Measurements from ENCODE around the gene PNMT. TPM values are rescaled to one million over a fixed set of nuclear protein-coding genes. Genes with fewer than 3 reads are reported as not detected.
A peak's percentile ranks its signal among the peaks of the same experiment; 100 is the strongest.

PNMT gene
- total RNA-seq, 1 donor from 2014 or later = 0.22 TPM

DNA sequence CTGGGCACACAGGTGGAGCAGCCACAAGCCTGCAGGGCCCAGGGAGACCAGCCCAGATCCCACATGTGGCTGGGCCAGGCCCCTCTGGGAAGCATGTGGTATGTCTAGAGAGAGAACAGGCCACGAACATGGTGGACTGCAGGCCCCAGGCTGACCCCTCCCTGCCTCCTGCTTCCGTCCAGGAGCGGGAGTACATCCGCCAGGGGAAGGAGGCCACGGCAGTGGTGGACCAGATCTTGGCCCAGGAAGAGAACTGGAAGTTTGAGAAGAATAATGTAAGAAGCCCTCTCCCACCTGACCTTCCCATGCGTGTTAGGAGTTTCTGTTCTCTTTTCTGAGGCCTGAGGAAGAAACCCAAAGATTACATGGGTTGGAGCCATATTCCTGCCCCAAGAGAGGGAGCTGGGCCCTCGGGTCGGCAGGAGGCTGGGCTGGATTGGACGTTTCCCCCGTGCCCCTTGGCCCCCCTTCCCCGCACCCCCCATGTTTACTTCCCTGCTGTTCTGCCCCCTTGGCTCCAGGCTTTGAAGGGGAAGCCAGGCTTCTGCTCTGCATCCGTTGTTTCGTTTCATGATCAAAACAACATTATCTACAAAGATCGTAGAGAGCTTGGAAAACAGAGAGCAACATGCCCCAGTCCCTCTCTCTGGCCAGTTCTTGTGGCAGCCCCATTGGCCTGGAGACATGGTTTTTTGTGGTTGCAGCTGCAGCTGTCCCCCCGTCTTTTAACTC is 8.8 kb upstream of the PNMT start:
- no peak overlapping the region for H3K27ac Mint-ChIP-seq (ENCODE audit: unreplicated experiment)
- peaks cover 5% of the 10 kb centered on the region for H3K36me3 Mint-ChIP-seq (ENCODE audit: low read depth)
- no peak for TF ChIP-seq CTCF (IDR thresholded peaks at IDR 0.05)
- H3K4me1 Mint-ChIP-seq (ENCODE audit: low read depth) = peaks cover 14% of the 10 kb centered on the region
- H3K9me3 Mint-ChIP-seq (ENCODE audit: low read depth) = no peaks in the 10 kb centered on the region
- no peak for DNase-seq (ENCODE audit: low spot score)
- H3K4me3 Mint-ChIP-seq (ENCODE audit: unreplicated experiment) = no peak overlapping the region
- no peaks in the 10 kb centered on the region for H3K27me3 Mint-ChIP-seq (ENCODE audit: low read depth)

DNA sequence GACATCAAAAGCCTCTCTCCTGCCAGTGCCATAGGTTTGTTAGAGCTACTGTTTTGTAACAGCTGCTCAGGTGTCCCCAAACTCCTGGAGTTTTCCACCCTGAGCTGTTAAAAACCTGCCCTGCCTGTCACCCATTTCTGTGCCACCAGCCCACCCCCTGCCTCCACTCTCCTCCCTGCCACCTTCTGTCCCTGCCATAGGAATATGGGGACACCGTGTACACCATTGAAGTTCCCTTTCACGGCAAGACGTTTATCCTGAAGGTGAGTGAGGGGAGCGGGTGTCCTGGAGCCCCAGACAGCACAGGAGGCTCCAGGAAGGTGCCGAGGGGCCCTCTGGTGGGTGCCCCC is 8.3 kb upstream of the PNMT start:
- no peak overlapping the region for H3K27ac Mint-ChIP-seq (ENCODE audit: unreplicated experiment)
- no peaks in the 10 kb centered on the region for H3K27me3 Mint-ChIP-seq (ENCODE audit: low read depth)
- TF ChIP-seq CTCF (IDR thresholded peaks at IDR 0.05) = no peak
- no peak for DNase-seq (ENCODE audit: low spot score)
- H3K4me3 Mint-ChIP-seq (ENCODE audit: unreplicated experiment) = no peak overlapping the region
- H3K4me1 Mint-ChIP-seq (ENCODE audit: low read depth) = peaks cover 14% of the 10 kb centered on the region
- H3K36me3 Mint-ChIP-seq (ENCODE audit: low read depth) = peaks cover 5% of the 10 kb centered on the region
- H3K9me3 Mint-ChIP-seq (ENCODE audit: low read depth) = no peaks in the 10 kb centered on the region

- H3K4me1 Mint-ChIP-seq (ENCODE audit: low read depth) = peaks cover 19% of the 10 kb centered on the region
- peak overlapping the region; percentile 61 for H3K27ac Mint-ChIP-seq (ENCODE audit: unreplicated experiment)
- H3K36me3 Mint-ChIP-seq (ENCODE audit: low read depth) = peaks cover 5% of the 10 kb centered on the region
- TF ChIP-seq CTCF (IDR thresholded peaks at IDR 0.05) = no peak
- H3K27me3 Mint-ChIP-seq (ENCODE audit: low read depth) = no peaks in the 10 kb centered on the region
- H3K9me3 Mint-ChIP-seq (ENCODE audit: low read depth) = no peaks in the 10 kb centered on the region
- H3K4me3 Mint-ChIP-seq (ENCODE audit: unreplicated experiment) = no peak overlapping the region
- no peak for DNase-seq (ENCODE audit: low spot score)
Measured at GRCh38 chr17:39660397-39661385, 7.6 kb upstream of the PNMT start.

GRCh38 chr17:39661744-39662541 is 6.3 kb upstream of the PNMT start:
- Mint-ChIP-seq H3K4me3 (ENCODE audit: unreplicated experiment) (no peak overlapping the region), H3K4me1 (ENCODE audit: low read depth) (peaks cover 32% of the 10 kb centered on the region), H3K27ac (ENCODE audit: unreplicated experiment) (no peak overlapping the region), H3K9me3 (ENCODE audit: low read depth) (no peaks in the 10 kb centered on the region), H3K36me3 (ENCODE audit: low read depth) (peaks cover 5% of the 10 kb centered on the region), H3K27me3 (ENCODE audit: low read depth) (peaks cover 2% of the 10 kb centered on the region)
- TF ChIP-seq CTCF (IDR thresholded peaks at IDR 0.05) = no peak
- no peak for DNase-seq (ENCODE audit: low spot score)
